PC-9 (cell line): ENCODE results near the gene OGDH. TPM values are rescaled to one million over a fixed set of nuclear protein-coding genes. Genes with fewer than 3 reads are reported as not detected.

Experiments used
- BruUV-seq: library from RNA; stranded (reverse); fragments of 400-500 nt; replicated peaks from 2 replicates; lab custom pipeline; 2021; lab: Mats Ljungman, UMichigan
- CTCF ChIA-PET: fragments of 300-600 bp; sonication (Branson Sonifier 250); formaldehyde crosslinking; loops from one replicate; lab custom pipeline; 2022; ENCODE audit warnings: antibody characterized with exemption; lab: Charles Lee
- POLR2A ChIA-PET: fragments of 300-600 bp; sonication (Branson Sonifier 250); formaldehyde crosslinking; loops from one replicate; lab custom pipeline; 2022; ENCODE audit warnings: antibody characterized with exemption; ENCODE audit not compliant: unreplicated experiment; lab: Charles Lee
- DNase-seq, 2 experiments: peaks; one replicate each; pipeline versions ENCODE4 v3.0.0 to v3.0.0-alpha.2; 2015 to 2022; ENCODE audit warnings: mixed read lengths in 1 of 2
- H2AFZ ChIP-seq: fragments of 200-600 bp; sonication (generic); 2 replicates; pipeline ENCODE4 v1.8.1; 2017; ENCODE audit warnings: antibody characterized with exemption
- H3F3A ChIP-seq: fragments of 200-600 bp; sonication (generic); 2 replicates; pipeline ENCODE4 v1.8.1; 2017; ENCODE audit warnings: antibody characterized with exemption, mild to moderate bottlenecking, low read depth; ENCODE audit not compliant: insufficient read depth
- H3K27ac ChIP-seq: fragments of 200-600 bp; sonication (generic); 2 replicates; pipeline ENCODE4 v1.6.1; 2016; ENCODE audit warnings: mixed run types
- H3K27me3 ChIP-seq: fragments of 200-600 bp; sonication (generic); 2 replicates; pipeline ENCODE4 v1.6.1; 2016; ENCODE audit warnings: low read depth, mixed run types; ENCODE audit not compliant: insufficient read depth
- H3K36me3 ChIP-seq: fragments of 200-600 bp; sonication (generic); 2 replicates; pipeline ENCODE4 v1.6.1; 2016; ENCODE audit warnings: low read depth, mixed run types
- H3K4me1 ChIP-seq: fragments of 200-600 bp; sonication (generic); replicated peaks from 2 replicates; pipeline ENCODE4 v1.6.1; 2016; ENCODE audit warnings: mixed run types; ENCODE audit not compliant: insufficient read depth
- H3K4me2 ChIP-seq: fragments of 200-600 bp; sonication (generic); 2 replicates; pipeline ENCODE4 v1.6.1; 2017; ENCODE audit warnings: mixed run types
- H3K4me3 ChIP-seq: fragments of 200-600 bp; sonication (generic); 2 replicates; pipeline ENCODE4 v1.6.1; 2016; ENCODE audit warnings: mixed run types
- H3K79me2 ChIP-seq: fragments of 200-600 bp; sonication (generic); 2 replicates; pipeline ENCODE4 v1.6.1; 2017; ENCODE audit warnings: low read depth, mixed run types
- H3K9me2 ChIP-seq: fragments of 200-600 bp; sonication (generic); 2 replicates; pipeline ENCODE4 v1.8.1; 2017; ENCODE audit warnings: mild to moderate bottlenecking; ENCODE audit not compliant: insufficient read depth
- H3K9me3 ChIP-seq: fragments of 200-600 bp; sonication (generic); 2 replicates; pipeline ENCODE4 v1.8.1; 2016; ENCODE audit warnings: low read depth; ENCODE audit not compliant: insufficient read depth
- H4K20me1 ChIP-seq: fragments of 200-600 bp; sonication (generic); 2 replicates; pipeline ENCODE4 v1.8.1; 2017; ENCODE audit not compliant: insufficient read depth
- CTCF ChIP-seq: fragments of 200-600 bp; sonication (generic); conservative IDR thresholded peaks from 2 replicates; pipeline ENCODE4 v1.6.1; 2017; ENCODE audit warnings: mixed run types, antibody characterized with exemption, mild to moderate bottlenecking, moderate library complexity
- EZH2 ChIP-seq: fragments of 200-600 bp; sonication (generic); IDR thresholded peaks from 2 replicates; pipeline ENCODE4 v1.8.0; 2017; ENCODE audit warnings: antibody characterized with exemption, low read depth
- intact Hi-C: fragments of 100-400 bp; cut with micrococcal nuclease; formaldehyde crosslinking; loops from one replicate; pipeline ENCODE4 v1.10.0; 2022; ENCODE audit not compliant: unreplicated experiment
- total RNA-seq: library from RNA; stranded (reverse); gene quantifications from 2 replicates; pipeline ENCODE4 v1.2.3, GENCODE V29; 2021

OGDH gene
- total RNA-seq, 1 experiment from 2014 or later, result 135 TPM

- BruUV-seq, result no TSS peak
- no peak for TF ChIP-seq EZH2
- TF ChIP-seq CTCF, result no peak
- Histone ChIP-seq H2AFZ (no peak overlapping the region), H3K79me2 (no peaks in the 10 kb centered on the region), H3K9me2 (no peaks in the 10 kb centered on the region), H3K4me2 (peak overlapping the region; percentile 34), H3K27me3 (no peaks in the 10 kb centered on the region), H3F3A (peaks cover 42% of the 10 kb centered on the region), H3K36me3 (no peaks in the 10 kb centered on the region), H4K20me1 (no peaks in the 10 kb centered on the region), H3K4me3 (no peak overlapping the region), H3K4me1 (peaks cover 49% of the 10 kb centered on the region), H3K27ac (peak overlapping the region; percentile 94), H3K9me3 (no peaks in the 10 kb centered on the region)
- intact Hi-C loops, result loop anchor here (2.0 kb wide), 1 partner anchor 21 kb away; no protein-coding TSS in a partner anchor
- ChIA-PET CTCF (no interaction called here), POLR2A (interaction anchor here (0.6 kb wide), 1 partner anchor 140 kb away, joined by 3 read pairs; no protein-coding TSS in a partner anchor)
- DNase-seq, result peak in 1 of 2 experiments; percentile 83
Measured at GRCh38 chr7:44733708-44734481, 127.5 kb downstream of the OGDH start.

- Histone ChIP-seq H3K27me3 (no peaks in the 10 kb centered on the region), H3K4me2 (peak overlapping the region; percentile 72), H3K36me3 (no peaks in the 10 kb centered on the region), H3K27ac (peak overlapping the region; percentile 94), H3K4me1 (peaks cover 55% of the 10 kb centered on the region), H3K79me2 (no peaks in the 10 kb centered on the region), H4K20me1 (no peaks in the 10 kb centered on the region), H3K9me3 (no peaks in the 10 kb centered on the region), H3K4me3 (peak overlapping the region; percentile 22; the same call in 1 of the 2 replicates), H3K9me2 (no peaks in the 10 kb centered on the region), H2AFZ (peak overlapping the region; percentile 72; the same call in 1 of the 2 replicates), H3F3A (peaks cover 53% of the 10 kb centered on the region)
- peak; percentile 58 to 99 for DNase-seq
- BruUV-seq, result no TSS peak
- intact Hi-C loops, result loop anchor here (2.0 kb wide), 1 partner anchor 23 kb away; no protein-coding TSS in a partner anchor
- ChIA-PET CTCF (no interaction called here), POLR2A (interaction anchor here (0.7 kb wide), 2 partner anchors 12 to 23 kb away, joined by 3 to 5 read pairs; no protein-coding TSS in a partner anchor)
- TF ChIP-seq CTCF, result no peak
- no peak for TF ChIP-seq EZH2
Measured at GRCh38 chr7:44735403-44736165, 129.2 kb downstream of the OGDH start.

GRCh38 chr7:44736896-44737295, 130.5 kb downstream of the OGDH start:
- H3K4me1 ChIP-seq, result peaks cover 55% of the 10 kb centered on the region
- peak overlapping the region; percentile 94 for H3K27ac ChIP-seq
- H3K79me2 ChIP-seq, result no peaks in the 10 kb centered on the region
- no peak for DNase-seq
- H2AFZ ChIP-seq, result no peak overlapping the region
- H3K36me3 ChIP-seq, result no peaks in the 10 kb centered on the region
- H3K27me3 ChIP-seq, result no peaks in the 10 kb centered on the region
- no peak overlapping the region for H3K4me3 ChIP-seq
- intact Hi-C loops, result no loop called here
- H4K20me1 ChIP-seq, result no peaks in the 10 kb centered on the region
- H3K4me2 ChIP-seq, result no peak overlapping the region
- H3F3A ChIP-seq, result peaks cover 53% of the 10 kb centered on the region
- ChIA-PET CTCF (no interaction called here), POLR2A (interaction anchor here (0.7 kb wide), 1 partner anchor 171 kb away, joined by 8 read pairs; no protein-coding TSS in a partner anchor)
- no peak for TF ChIP-seq CTCF
- no peak for TF ChIP-seq EZH2
- no peaks in the 10 kb centered on the region for H3K9me2 ChIP-seq
- no peaks in the 10 kb centered on the region for H3K9me3 ChIP-seq
- no TSS peak for BruUV-seq
